Stimulated activated CD8-positive, alpha-beta memory T cell treated with anti-CD3 and anti-CD28 coated beads, Interleukin-12 subunit alpha, Interleukin-12 subunit beta, amount 100 ng/mL, for 24 hours (primary cell): Measurements from ENCODE around the gene KMT2C.
"Not testable (repeated sequence)": the region's sequence is repeated elsewhere in the genome, so short reads cannot be mapped to it uniquely, and the experiment has no call there.

Source experiments
- DNase-seq: peaks from one replicate; pipeline ENCODE4 v3.0.0-alpha.2; 2020; ENCODE audit errors: extremely low read depth

The KMT2C gene

GRCh38 chr7:152435384-152436110 is at the start of gene KMT2C:
Gene KMT2C, minus strand, starts transcription at chr7:152436003. Its CDS starts 217 bp downstream, at chr7:152435786.
- peak; percentile 22 for DNase-seq

- no peak for DNase-seq
These were observed 45.3 kb upstream of the KMT2C start for GRCh38 chr7:152481082-152481481.

- no peak for DNase-seq
These were observed 44.9 kb upstream of the KMT2C start for GRCh38 chr7:152480664-152481063.

- DNase-seq = no peak
These were observed 43.8 kb upstream of the KMT2C start for GRCh38 chr7:152479595-152479994.

- DNase-seq = no peak
These were observed 42.3 kb upstream of the KMT2C start for GRCh38 chr7:152478140-152478539.

- DNase-seq = no peak
These were observed 41.3 kb upstream of the KMT2C start for GRCh38 chr7:152477079-152477478.

- DNase-seq = no peak
These were observed 40.7 kb upstream of the KMT2C start for GRCh38 chr7:152476551-152476950.

GRCh38 chr7:152471023-152471620 is 35.3 kb upstream of the KMT2C start:
- DNase-seq = not testable (repeated sequence)

GRCh38 chr7:152470251-152471022 is 34.6 kb upstream of the KMT2C start:
- DNase-seq = not testable (repeated sequence)

GRCh38 chr7:152469576-152469975 is 33.8 kb upstream of the KMT2C start:
- DNase-seq = not testable (repeated sequence)

- no peak for DNase-seq
These were observed 31.4 kb upstream of the KMT2C start for GRCh38 chr7:152467225-152467624.

GRCh38 chr7:152465119-152465387 is 29.2 kb upstream of the KMT2C start:
- no peak for DNase-seq

GRCh38 chr7:152464312-152465118 is 28.7 kb upstream of the KMT2C start:
- peak; percentile 49 for DNase-seq

GRCh38 chr7:152463709-152464311 is 28.0 kb upstream of the KMT2C start:
- DNase-seq = peak; percentile 100

GRCh38 chr7:152462995-152463708 is 27.3 kb upstream of the KMT2C start:
- no peak for DNase-seq

GRCh38 chr7:152459724-152460251 is 24.0 kb upstream of the KMT2C start:
- no peak for DNase-seq

GRCh38 chr7:152451356-152451755 is 15.6 kb upstream of the KMT2C start:
- no peak for DNase-seq

- DNase-seq = not testable (repeated sequence)
These were observed 9.7 kb upstream of the KMT2C start for GRCh38 chr7:152445386-152446008.

- DNase-seq = no peak
These were observed 7.8 kb upstream of the KMT2C start for GRCh38 chr7:152443586-152443985.

GRCh38 chr7:152442330-152442835 is 6.6 kb upstream of the KMT2C start:
- DNase-seq = no peak
